HepG2 (cell line): ENCODE data around the gene TUBGCP6. TPM values are rescaled to one million over a fixed set of nuclear protein-coding genes. Genes with fewer than 3 reads are reported as not detected.

Experiments used
- MATR3 ChIP-seq: sonication (generic); formaldehyde crosslinking; IDR thresholded peaks from 2 replicates; pipeline ENCODE4 v1.4.0; 2020; ENCODE audit warnings: missing genetic modification reagents
- ZBTB1 ChIP-seq: sonication (generic); formaldehyde crosslinking; IDR thresholded peaks from 2 replicates; pipeline ENCODE4 v1.4.0; 2020; ENCODE audit warnings: missing genetic modification reagents, borderline replicate concordance
- ZBTB3 ChIP-seq: sonication (generic); formaldehyde crosslinking; IDR thresholded peaks from 2 replicates; pipeline ENCODE4 v1.4.0; 2020; ENCODE audit warnings: low read depth, mild to moderate bottlenecking, moderate library complexity, missing genetic modification reagents, borderline replicate concordance
- ZNF83 ChIP-seq: sonication (generic); formaldehyde crosslinking; IDR thresholded peaks from 2 replicates; pipeline ENCODE4 v1.4.0; 2020; ENCODE audit warnings: missing genetic modification reagents, mild to moderate bottlenecking, borderline replicate concordance
- polyA plus RNA-seq, 8 experiments: library from polyadenylated mRNA; depleted of rRNA in 3 of 8; stranded (reverse) in 7 of 8; unstranded in 1 of 8; fragments of >200 nt; fragmentation: Illumina TruSeq in 4 of 8; extraction: Trizol in 4 of 8; gene quantifications; 2 replicates each; pipeline versions ENCODE4 v1.2.1 to v1.2.3, GENCODE V29; 2011 to 2016; ENCODE audit warnings: low read depth in 4 of 8, missing spikeins in 1 of 8, mixed read lengths in 1 of 8; ENCODE audit not compliant: insufficient read depth in 1 of 8
- total RNA-seq, 5 experiments: library from RNA; depleted of rRNA; stranded (reverse); fragments of >200 nt; fragmentation: Illumina TruSeq; extraction: Trizol; gene quantifications; 2 replicates each; pipeline ENCODE4 v1.2.3, GENCODE V29; 2016; ENCODE audit warnings: low read depth in 1 of 5
- TF ChIP-seq, protein P1 (sequence below): sonication (generic); formaldehyde crosslinking; IDR thresholded peaks from 2 replicates; pipeline ENCODE4 v1.4.0; 2020; ENCODE audit warnings: mild to moderate bottlenecking, missing genetic modification reagents
- TF ChIP-seq, protein P2 (sequence below): sonication (generic); formaldehyde crosslinking; IDR thresholded peaks from 2 replicates; pipeline ENCODE4 v1.9.0; 2021; ENCODE audit warnings: mild to moderate bottlenecking, missing genetic modification reagents

Gene TUBGCP6
- total and polyA plus RNA-seq, 2 of the 13 experiments (the other 11 are each of a cell fraction or from before 2014, with no cell fraction given): 14.6 to 15.7 TPM

DNA sequence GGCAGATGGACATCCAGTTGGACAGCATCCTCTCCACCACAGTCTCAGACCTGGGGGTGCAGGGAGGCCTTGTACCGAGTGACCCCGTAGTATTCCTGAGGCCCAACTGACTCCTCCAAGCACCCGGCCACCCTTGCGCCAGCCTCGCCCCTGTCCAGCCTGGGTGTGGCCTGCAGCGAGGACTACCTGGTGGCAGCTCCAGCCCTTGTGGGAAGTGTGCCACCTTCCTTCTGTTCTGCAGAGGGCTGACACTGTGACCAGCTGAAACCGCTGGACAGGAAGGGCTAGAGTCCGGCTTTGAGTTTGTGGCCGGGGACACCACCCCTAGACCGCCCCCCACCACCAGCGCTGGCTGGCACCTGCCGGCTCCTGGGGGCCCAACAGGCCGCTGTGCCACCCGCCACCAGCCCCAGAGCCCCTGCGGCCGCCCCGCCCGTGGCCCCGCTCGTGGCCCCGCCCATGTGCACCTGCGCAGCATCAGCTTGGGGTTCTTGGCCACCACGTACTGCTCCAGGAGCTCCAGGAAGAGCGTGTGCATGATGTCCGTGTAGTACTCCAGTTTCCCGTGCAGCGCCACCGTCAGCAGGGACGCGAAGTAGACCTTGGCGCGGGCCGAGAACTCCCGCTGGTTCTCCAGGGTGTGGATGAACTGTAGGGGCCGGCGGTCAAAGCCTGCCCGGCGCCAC is 35.3 kb upstream of the TUBGCP6 start (continued):
- TF ChIP-seq ZBTB1 (CRISPR knock-in tag) (no peak), MATR3 (CRISPR knock-in tag) (no peak), ZBTB3 (no peak), ZNF83 (CRISPR knock-in tag) (no peak)
- TF ChIP-seq, protein P1, sequence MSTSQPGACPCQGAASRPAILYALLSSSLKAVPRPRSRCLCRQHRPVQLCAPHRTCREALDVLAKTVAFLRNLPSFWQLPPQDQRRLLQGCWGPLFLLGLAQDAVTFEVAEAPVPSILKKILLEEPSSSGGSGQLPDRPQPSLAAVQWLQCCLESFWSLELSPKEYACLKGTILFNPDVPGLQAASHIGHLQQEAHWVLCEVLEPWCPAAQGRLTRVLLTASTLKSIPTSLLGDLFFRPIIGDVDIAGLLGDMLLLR (CRISPR knock-in tag): no peak
- TF ChIP-seq, protein P2, sequence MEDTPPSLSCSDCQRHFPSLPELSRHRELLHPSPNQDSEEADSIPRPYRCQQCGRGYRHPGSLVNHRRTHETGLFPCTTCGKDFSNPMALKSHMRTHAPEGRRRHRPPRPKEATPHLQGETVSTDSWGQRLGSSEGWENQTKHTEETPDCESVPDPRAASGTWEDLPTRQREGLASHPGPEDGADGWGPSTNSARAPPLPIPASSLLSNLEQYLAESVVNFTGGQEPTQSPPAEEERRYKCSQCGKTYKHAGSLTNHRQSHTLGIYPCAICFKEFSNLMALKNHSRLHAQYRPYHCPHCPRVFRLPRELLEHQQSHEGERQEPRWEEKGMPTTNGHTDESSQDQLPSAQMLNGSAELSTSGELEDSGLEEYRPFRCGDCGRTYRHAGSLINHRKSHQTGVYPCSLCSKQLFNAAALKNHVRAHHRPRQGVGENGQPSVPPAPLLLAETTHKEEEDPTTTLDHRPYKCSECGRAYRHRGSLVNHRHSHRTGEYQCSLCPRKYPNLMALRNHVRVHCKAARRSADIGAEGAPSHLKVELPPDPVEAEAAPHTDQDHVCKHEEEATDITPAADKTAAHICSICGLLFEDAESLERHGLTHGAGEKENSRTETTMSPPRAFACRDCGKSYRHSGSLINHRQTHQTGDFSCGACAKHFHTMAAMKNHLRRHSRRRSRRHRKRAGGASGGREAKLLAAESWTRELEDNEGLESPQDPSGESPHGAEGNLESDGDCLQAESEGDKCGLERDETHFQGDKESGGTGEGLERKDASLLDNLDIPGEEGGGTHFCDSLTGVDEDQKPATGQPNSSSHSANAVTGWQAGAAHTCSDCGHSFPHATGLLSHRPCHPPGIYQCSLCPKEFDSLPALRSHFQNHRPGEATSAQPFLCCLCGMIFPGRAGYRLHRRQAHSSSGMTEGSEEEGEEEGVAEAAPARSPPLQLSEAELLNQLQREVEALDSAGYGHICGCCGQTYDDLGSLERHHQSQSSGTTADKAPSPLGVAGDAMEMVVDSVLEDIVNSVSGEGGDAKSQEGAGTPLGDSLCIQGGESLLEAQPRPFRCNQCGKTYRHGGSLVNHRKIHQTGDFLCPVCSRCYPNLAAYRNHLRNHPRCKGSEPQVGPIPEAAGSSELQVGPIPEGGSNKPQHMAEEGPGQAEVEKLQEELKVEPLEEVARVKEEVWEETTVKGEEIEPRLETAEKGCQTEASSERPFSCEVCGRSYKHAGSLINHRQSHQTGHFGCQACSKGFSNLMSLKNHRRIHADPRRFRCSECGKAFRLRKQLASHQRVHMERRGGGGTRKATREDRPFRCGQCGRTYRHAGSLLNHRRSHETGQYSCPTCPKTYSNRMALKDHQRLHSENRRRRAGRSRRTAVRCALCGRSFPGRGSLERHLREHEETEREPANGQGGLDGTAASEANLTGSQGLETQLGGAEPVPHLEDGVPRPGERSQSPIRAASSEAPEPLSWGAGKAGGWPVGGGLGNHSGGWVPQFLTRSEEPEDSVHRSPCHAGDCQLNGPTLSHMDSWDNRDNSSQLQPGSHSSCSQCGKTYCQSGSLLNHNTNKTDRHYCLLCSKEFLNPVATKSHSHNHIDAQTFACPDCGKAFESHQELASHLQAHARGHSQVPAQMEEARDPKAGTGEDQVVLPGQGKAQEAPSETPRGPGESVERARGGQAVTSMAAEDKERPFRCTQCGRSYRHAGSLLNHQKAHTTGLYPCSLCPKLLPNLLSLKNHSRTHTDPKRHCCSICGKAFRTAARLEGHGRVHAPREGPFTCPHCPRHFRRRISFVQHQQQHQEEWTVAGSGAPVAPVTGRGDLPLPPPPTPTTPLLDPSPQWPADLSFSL: no peak
